Measurements from ENCODE around the gene COPB2.

DNA sequence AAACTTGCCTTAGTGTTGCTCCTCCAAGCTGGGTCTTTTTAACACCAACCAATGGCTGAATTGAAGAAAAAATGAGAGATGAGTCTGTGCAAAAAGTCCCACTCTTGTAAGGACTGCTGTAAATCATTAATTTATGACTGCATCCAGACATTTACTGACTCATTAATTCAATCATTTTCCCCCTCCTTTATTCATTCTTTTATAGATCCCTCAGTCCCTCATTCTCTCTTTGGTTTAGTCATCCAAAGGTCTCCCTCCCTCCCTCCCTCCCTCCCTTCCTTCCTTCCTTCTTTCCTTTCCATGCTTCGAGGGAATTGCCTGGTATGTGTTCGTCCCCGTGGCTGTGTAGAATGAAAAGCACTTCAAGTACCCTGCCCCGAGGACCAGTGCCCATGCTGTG, 80.9 kb downstream of the COPB2 start:
- TF ChIP-seq EZH2 (IDR thresholded peaks at IDR 0.05) (no peak), TCF7L2 (IDR thresholded peaks at IDR 0.05; ENCODE audit: borderline replicate concordance, extremely low read depth, insufficient read depth, insufficient read length) (no peak), CTCF (IDR thresholded peaks at IDR 0.05 in 2 of 3, conservative IDR thresholded peaks at IDR 0.05 in 1 of 3; ENCODE audit: borderline replicate concordance in 1 of 3, insufficient read depth in 1 of 3, low read depth in 2 of 3, low read length in 2 of 3) (no peak)
